Inflammatory macrophage treated with lipopolysaccharide for 4 hours (primary cell): ENCODE measurements around the gene MED17.

ENCODE experiments used
- DNase-seq: peaks from one replicate; pipeline ENCODE4 v3.0.0-alpha.2; 2020

The MED17 gene

GRCh38 chr11:93820847-93821246, 36.8 kb downstream of the MED17 start:
- DNase-seq, result no peak

- no peak for DNase-seq
These were observed 37.5 kb downstream of the MED17 start for GRCh38 chr11:93821617-93822016.

- DNase-seq, result no peak
These were observed 38.3 kb downstream of the MED17 start for GRCh38 chr11:93822359-93822758.

- no peak for DNase-seq
These were observed 39.1 kb downstream of the MED17 start for GRCh38 chr11:93823210-93823609.

GRCh38 chr11:93827363-93827762, 43.3 kb downstream of the MED17 start:
- no peak for DNase-seq

- no peak for DNase-seq
These were observed 45.5 kb downstream of the MED17 start for GRCh38 chr11:93829598-93829997.

GRCh38 chr11:93831343-93832127, 47.5 kb downstream of the MED17 start:
- no peak for DNase-seq

- no peak for DNase-seq
These were observed 48.7 kb downstream of the MED17 start for GRCh38 chr11:93832780-93833179.

GRCh38 chr11:93838967-93839366, 54.9 kb downstream of the MED17 start:
- no peak for DNase-seq

- DNase-seq, result no peak
These were observed 56.1 kb downstream of the MED17 start for GRCh38 chr11:93840180-93840579.

- DNase-seq, result no peak
These were observed 56.9 kb downstream of the MED17 start for GRCh38 chr11:93840981-93841380.

GRCh38 chr11:93841446-93841845, 57.4 kb downstream of the MED17 start:
- no peak for DNase-seq

- no peak for DNase-seq
These were observed 58.0 kb downstream of the MED17 start for GRCh38 chr11:93842034-93842433.

- no peak for DNase-seq
These were observed 58.4 kb downstream of the MED17 start for GRCh38 chr11:93842461-93842860.

GRCh38 chr11:93843906-93844305, 59.8 kb downstream of the MED17 start:
- no peak for DNase-seq

- DNase-seq, result no peak
These were observed 60.5 kb downstream of the MED17 start for GRCh38 chr11:93844568-93844967.

- no peak for DNase-seq
These were observed 61.4 kb downstream of the MED17 start for GRCh38 chr11:93845181-93846092.

GRCh38 chr11:93846411-93846810, 62.3 kb downstream of the MED17 start:
- no peak for DNase-seq

- no peak for DNase-seq
These were observed 65.1 kb downstream of the MED17 start for GRCh38 chr11:93849201-93849600.

GRCh38 chr11:93849751-93850593, 65.9 kb downstream of the MED17 start:
- no peak for DNase-seq

- no peak for DNase-seq
These were observed 66.5 kb downstream of the MED17 start, which contains the start of gene VSTM5 for GRCh38 chr11:93850594-93851018. Gene VSTM5, minus strand, starts transcription at chr11:93850618. Its CDS starts 116 bp downstream, at chr11:93850502.

GRCh38 chr11:93852242-93852641, 68.2 kb downstream of the MED17 start:
- no peak for DNase-seq
